Activated CD8-positive, alpha-beta T cell treated with anti-CD3 and anti-CD28 coated beads for 36 hours (primary cell): ENCODE data around the gene MGAT4A. TPM values are rescaled to one million over a fixed set of nuclear protein-coding genes. Genes with fewer than 3 reads are reported as not detected.

Experiments
- ATAC-seq: fragments of 200-7000 bp; cut with Tn5 transposase; one replicate; pipeline ENCODE4 v1.10.0; 2021; ENCODE audit warnings: mild to moderate bottlenecking, moderate library complexity
- CTCF ChIA-PET: fragments of 350-600 bp; sonication (Branson Sonifier 250); formaldehyde crosslinking; loops from one replicate; lab custom pipeline; 2021; ENCODE audit warnings: antibody characterized with exemption; lab: Charles Lee
- POLR2A ChIA-PET: fragments of 350-600 bp; sonication (Branson Sonifier 250); formaldehyde crosslinking; loops from one replicate; lab custom pipeline; 2021; ENCODE audit warnings: antibody characterized with exemption; lab: Charles Lee
- DNase-seq: peaks from one replicate; pipeline ENCODE4 v3.0.0-alpha.2; 2020
- H3K27ac Mint-ChIP-seq: one replicate; pipeline ENCODE4 v1.8.0; 2021; ENCODE audit warnings: mild to moderate bottlenecking, mixed read lengths
- H3K27me3 Mint-ChIP-seq: one replicate; pipeline ENCODE4 v1.8.0; 2021; ENCODE audit warnings: mixed read lengths
- H3K36me3 Mint-ChIP-seq: one replicate; pipeline ENCODE4 v1.8.0; 2021; ENCODE audit warnings: low read depth, mixed read lengths
- H3K4me1 Mint-ChIP-seq: one replicate; pipeline ENCODE4 v1.8.0; 2021; ENCODE audit warnings: low read depth, mixed read lengths
- H3K4me3 Mint-ChIP-seq: one replicate; pipeline ENCODE4 v1.8.0; 2021; ENCODE audit warnings: mild to moderate bottlenecking, moderate library complexity, mixed read lengths
- H3K9me3 Mint-ChIP-seq: one replicate; pipeline ENCODE4 v1.8.0; 2021; ENCODE audit warnings: mixed read lengths
- intact Hi-C: fragments of 100-400 bp; cut with micrococcal nuclease; formaldehyde crosslinking; loops from one replicate; pipeline ENCODE4 v1.10.0; 2022
- total RNA-seq, 2 experiments: library from RNA; stranded (reverse); gene quantifications; one replicate each; pipeline ENCODE4 v1.2.3, GENCODE V29; 2021
- TF ChIP-seq, protein P1 (sequence below): fragments of 200-600 bp; IDR thresholded peaks from one replicate; pipeline ENCODE4 v1.8.0; 2022; ENCODE audit warnings: antibody characterized with exemption, mild to moderate bottlenecking

MGAT4A gene
- total RNA-seq, 2 experiments from 2014 or later: 57.6 to 59.0 TPM

DNA sequence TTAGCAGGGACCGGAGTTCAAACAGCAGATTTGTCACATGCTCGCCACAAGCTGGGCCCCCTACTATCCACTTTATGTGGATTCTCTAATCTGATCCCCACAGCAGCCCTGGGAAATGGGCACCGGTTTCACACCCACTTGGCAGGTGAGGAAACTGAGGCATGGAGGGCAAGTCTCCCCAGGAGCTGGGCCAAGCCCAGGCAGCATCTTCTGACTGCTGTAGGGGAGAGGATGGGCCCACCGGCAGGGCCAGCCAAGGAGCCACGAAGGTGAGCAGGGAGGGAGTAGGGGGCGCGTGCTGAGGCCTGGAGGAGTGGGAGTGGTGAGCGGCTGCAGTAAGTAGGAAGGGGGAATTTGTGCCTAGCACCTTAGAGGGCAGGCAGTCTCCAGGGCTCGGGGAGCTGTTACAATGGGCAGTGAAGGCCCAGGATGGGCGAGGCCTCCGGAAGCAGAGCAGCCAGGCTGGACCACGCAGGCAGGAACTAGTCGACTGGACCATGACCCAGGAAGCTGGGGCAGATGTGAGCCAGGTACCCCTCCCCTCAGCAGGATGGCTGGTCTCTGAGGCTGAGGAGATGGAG is 159.7 kb downstream of the MGAT4A start:
- Mint-ChIP-seq H3K4me3 (no peak overlapping the region), H3K27me3 (no peaks in the 10 kb centered on the region), H3K4me1 (no peaks in the 10 kb centered on the region), H3K36me3 (peaks cover 20% of the 10 kb centered on the region), H3K27ac (no peak overlapping the region), H3K9me3 (no peaks in the 10 kb centered on the region)
- DNase-seq (no peak), ATAC-seq (no peak)
- CTCF ChIA-PET: interaction anchor here (2.9 kb wide), 1 partner anchor 11 kb away, joined by 22 read pairs; no protein-coding TSS in a partner anchor
- POLR2A ChIA-PET: interaction anchor here (0.6 kb wide), 1 partner anchor 15 kb away, joined by 3 read pairs; no protein-coding TSS in a partner anchor
- intact Hi-C loops: no loop called here
- TF ChIP-seq, protein P1, sequence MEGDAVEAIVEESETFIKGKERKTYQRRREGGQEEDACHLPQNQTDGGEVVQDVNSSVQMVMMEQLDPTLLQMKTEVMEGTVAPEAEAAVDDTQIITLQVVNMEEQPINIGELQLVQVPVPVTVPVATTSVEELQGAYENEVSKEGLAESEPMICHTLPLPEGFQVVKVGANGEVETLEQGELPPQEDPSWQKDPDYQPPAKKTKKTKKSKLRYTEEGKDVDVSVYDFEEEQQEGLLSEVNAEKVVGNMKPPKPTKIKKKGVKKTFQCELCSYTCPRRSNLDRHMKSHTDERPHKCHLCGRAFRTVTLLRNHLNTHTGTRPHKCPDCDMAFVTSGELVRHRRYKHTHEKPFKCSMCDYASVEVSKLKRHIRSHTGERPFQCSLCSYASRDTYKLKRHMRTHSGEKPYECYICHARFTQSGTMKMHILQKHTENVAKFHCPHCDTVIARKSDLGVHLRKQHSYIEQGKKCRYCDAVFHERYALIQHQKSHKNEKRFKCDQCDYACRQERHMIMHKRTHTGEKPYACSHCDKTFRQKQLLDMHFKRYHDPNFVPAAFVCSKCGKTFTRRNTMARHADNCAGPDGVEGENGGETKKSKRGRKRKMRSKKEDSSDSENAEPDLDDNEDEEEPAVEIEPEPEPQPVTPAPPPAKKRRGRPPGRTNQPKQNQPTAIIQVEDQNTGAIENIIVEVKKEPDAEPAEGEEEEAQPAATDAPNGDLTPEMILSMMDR: no peak

DNA sequence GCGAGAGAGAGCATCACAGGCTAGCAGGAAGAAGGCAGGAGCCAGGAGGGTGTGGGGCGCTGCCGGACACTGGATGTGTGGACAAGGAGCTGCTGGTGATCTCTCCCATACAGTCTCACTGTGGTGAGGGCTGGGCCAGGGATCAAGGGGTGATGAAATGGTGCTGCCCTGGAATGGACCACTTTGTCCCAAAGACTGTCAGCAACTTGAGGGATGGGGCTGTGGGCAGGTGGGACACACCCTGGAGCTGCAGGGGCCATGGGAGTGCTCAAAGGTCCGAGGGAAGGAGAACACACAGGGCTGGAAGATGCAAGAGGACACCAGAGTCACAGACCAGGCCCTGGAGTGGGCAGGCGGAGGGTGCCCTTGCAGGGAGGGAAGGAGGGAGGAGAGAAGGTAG is 160.6 kb downstream of the MGAT4A start:
- CTCF ChIA-PET: interaction anchor here (0.7 to 2.9 kb wide), 4 partner anchors 10 to 157 kb away, joined by 3 to 22 read pairs (median 4); no protein-coding TSS in a partner anchor
- no peak for DNase-seq
- intact Hi-C loops: no loop called here
- Mint-ChIP-seq H3K4me3 (no peak overlapping the region), H3K9me3 (no peaks in the 10 kb centered on the region), H3K27ac (peak overlapping the region; percentile 31), H3K27me3 (no peaks in the 10 kb centered on the region), H3K4me1 (peaks cover 2% of the 10 kb centered on the region), H3K36me3 (peaks cover 22% of the 10 kb centered on the region)
- no peak for ATAC-seq
- POLR2A ChIA-PET: no interaction called here
- TF ChIP-seq, protein P1: no peak

DNA sequence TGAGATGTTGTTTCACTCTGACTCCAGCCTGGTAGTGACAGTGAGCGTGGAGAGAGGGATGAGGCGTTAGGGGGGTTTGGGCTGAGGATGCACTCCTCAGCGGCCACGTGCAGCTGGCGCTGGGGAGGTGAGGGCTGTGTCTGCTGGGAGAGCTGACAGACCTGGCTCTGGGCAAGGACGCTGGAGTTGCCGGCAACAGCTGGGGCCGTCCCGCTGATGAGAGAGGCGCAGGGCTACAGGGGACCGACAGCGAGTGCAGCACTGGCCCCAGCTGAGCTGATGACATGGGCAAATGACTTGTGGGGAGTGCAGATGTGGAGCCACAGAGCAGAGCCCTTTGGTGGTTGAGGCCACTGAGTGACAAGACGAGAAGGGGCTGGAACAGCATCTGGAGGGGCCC is 161.0 kb downstream of the MGAT4A start:
- TF ChIP-seq, protein P1: no peak
- H3K27me3 Mint-ChIP-seq: no peaks in the 10 kb centered on the region
- H3K36me3 Mint-ChIP-seq: peaks cover 25% of the 10 kb centered on the region
- ATAC-seq (no peak), DNase-seq (no peak)
- peaks cover 5% of the 10 kb centered on the region for H3K4me1 Mint-ChIP-seq
- no peaks in the 10 kb centered on the region for H3K9me3 Mint-ChIP-seq
- ChIA-PET CTCF (interaction anchor here (0.7 to 2.9 kb wide), 4 partner anchors 10 to 157 kb away, joined by 3 to 22 read pairs (median 4); no protein-coding TSS in a partner anchor), POLR2A (no interaction called here)
- H3K27ac Mint-ChIP-seq: peak overlapping the region; percentile 31
- intact Hi-C loops: no loop called here
- no peak overlapping the region for H3K4me3 Mint-ChIP-seq

DNA sequence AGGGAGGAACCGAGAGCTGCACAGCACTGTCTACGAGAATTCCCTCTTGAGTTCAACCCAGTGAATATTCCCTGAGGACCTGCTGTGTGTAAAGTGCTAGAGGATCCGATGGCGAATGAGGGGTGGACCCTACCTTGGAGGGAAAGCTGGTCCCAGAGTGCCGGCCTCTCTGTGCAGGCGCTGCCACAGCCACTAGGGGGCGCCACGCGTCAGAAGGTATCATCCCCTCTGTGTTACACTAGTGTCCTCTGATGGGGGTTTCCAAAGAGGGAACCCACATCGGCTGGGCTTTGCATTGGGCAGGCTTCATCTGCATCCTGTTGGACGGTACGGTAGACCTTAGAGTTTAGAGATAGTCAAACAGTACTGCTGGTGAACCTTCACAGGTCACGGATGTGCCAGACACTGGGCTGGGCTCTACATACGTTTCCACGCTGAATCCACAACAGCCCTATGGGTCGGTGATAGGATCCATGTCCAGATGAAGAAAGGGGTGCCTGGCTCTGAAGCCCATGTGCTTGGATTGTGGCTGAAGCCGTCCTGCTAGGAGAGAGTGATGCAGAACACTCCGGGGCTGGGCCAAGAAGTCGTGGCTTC is 161.6 kb downstream of the MGAT4A start:
- POLR2A ChIA-PET: no interaction called here
- no peak overlapping the region for H3K4me3 Mint-ChIP-seq

More for the DNA sequence above, 161.6 kb downstream of the MGAT4A start:
- H3K4me1 Mint-ChIP-seq: peaks cover 5% of the 10 kb centered on the region
- DNase-seq (peak; percentile 81), ATAC-seq (peak; percentile 94)
- TF ChIP-seq, protein P1: peak; percentile 98
- H3K27ac Mint-ChIP-seq: peak overlapping the region; percentile 10
- intact Hi-C loops: no loop called here
- no peaks in the 10 kb centered on the region for H3K27me3 Mint-ChIP-seq
- CTCF ChIA-PET: interaction anchor here (0.8 to 2.9 kb wide), 31 partner anchors 9 to 607 kb away, joined by 3 to 22 read pairs (median 4); partner anchors contain the start of genes LIPT1 and TSGA10
- no peaks in the 10 kb centered on the region for H3K9me3 Mint-ChIP-seq
- peaks cover 25% of the 10 kb centered on the region for H3K36me3 Mint-ChIP-seq

Other genes with a start within 250 kb of the MGAT4A start
- gene COA5, start 122.6 kb downstream of the MGAT4A start, total RNA-seq: 10 to 100 TPM; 27.5 to 32.7 TPM
- gene UNC50, start 122.5 kb downstream of the MGAT4A start, total RNA-seq: 10 to 100 TPM; 24.8 to 28.3 TPM
- under 1 TPM; 0.09 to 0.38 TPM for gene CRACDL, start 205.1 kb upstream of the MGAT4A start, total RNA-seq